OCI-M1 (cell line): ENCODE results near the gene OVOL3.

Source experiments
- DNase-seq: peaks from one replicate; lab custom pipeline; 2025; lab: John Stamatoyannopoulos, UW

OVOL3 gene

DNA sequence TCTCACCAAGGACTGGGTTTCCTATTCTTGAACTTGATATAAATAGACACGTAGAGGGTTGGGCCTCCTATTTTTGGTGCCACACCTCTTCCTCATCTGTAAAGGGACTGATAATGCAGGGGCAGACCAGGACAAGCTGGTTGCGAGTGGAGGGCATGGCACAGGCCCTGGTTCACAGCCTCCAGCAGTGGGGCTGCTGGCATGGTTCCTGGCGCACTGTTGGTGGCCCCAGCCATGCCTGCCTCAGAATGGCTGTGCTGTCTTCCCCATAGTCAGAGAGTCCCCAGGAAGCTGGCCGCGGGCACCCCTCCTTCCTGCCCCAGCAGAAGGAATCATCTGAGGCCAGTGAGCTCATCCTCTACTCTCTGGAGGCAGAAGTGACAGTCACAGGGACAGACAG is 10.5 kb upstream of the OVOL3 start:
- no peak for DNase-seq

- no peak for DNase-seq
Measured at GRCh38 chr19:36101550-36102327, 9.2 kb upstream of the OVOL3 start.

- no peak for DNase-seq
Measured at GRCh38 chr19:36103040-36103626, 7.8 kb upstream of the OVOL3 start.

- peak; percentile 5 for DNase-seq
Measured at GRCh38 chr19:36103842-36104552, 6.9 kb upstream of the OVOL3 start.

DNA sequence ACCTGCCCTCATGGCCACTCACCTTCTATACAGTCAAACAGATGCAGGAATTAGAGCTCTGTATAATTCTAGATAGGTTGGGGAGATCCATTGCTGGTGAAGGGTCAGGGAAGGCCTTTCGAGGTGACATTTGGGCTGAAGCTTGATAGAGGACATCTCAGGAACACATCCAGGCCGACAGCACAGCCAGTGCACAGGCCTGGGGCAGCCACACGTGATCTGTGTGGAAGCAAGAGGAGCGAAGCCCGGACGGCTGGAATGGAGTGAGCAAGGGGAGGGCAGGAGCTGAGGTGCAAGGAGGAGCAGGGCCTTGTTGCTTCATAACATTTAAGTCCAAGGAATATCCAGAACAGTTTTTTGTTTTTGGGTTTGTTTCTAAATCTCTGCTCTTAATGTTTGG is 4.5 kb upstream of the OVOL3 start:
- DNase-seq, result no peak

DNA sequence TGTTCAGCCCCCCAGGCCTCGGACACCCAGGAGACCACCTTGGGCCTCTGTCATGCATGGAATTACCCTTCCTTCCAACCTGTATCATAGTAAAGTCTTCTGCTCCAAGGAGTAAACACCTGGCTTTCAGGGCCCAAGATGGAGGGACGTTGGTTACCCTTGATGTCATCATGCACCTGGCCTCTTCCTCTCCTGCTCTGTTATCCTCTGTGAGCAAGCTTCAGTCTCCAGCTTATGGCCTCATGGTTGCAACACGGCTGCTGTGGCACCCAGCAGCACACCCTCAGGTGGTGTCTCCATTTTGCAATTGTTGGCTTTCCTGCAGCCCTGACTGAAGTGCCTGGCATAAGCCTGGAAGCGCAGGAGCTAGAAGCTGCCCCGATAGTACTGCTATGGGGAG is 4.0 kb upstream of the OVOL3 start:
- DNase-seq, result no peak

- DNase-seq, result no peak
Measured at GRCh38 chr19:36108684-36109083, 2.3 kb upstream of the OVOL3 start.

GRCh38 chr19:36111200-36111539 is 227 bp downstream of the OVOL3 start:
- DNase-seq, result no peak

GRCh38 chr19:36112678-36113077 is 1.7 kb downstream of the OVOL3 start:
- DNase-seq, result no peak

GRCh38 chr19:36113425-36113824 is 2.5 kb downstream of the OVOL3 start:
- DNase-seq, result no peak

DNA sequence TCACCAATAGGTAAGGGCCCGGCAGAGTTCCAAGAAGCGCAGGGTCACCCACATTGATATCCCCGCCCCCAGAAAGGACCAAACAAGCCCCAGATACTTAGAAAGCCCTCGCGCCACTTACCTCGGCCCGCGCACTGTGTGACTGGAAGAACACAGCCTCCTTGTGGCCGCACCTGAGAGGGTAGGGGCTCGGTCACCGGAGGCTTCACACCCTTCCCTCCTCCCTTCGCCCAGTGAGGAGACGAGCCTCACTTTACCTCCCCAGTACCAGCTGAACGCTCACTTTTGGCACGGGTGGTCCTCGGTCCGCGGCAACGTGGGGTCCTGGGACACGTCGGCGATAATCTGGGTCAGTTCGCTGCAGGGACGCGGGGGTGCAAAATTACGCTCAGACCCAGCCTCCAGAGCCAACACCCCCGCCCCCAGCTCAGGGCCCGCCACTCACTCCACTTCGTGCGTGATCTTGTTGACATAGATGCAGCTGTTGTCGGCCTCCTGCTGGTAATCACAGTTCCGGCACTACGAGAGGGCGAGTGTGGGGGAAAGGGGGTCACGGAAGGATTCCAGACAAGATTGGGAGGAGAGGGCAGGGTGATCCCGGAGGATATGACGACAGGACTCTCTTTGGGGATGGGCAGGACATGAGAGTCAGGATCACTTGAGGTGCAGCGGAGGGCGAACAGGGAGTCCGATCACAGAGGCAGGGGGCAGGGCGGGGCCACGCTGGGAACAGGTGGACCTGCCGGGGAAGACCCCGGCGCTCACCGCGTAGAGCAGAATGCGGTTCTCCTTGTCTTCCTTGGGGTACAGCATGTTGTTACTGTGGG is 3.2 kb downstream of the OVOL3 start:
- DNase-seq, result no peak

DNA sequence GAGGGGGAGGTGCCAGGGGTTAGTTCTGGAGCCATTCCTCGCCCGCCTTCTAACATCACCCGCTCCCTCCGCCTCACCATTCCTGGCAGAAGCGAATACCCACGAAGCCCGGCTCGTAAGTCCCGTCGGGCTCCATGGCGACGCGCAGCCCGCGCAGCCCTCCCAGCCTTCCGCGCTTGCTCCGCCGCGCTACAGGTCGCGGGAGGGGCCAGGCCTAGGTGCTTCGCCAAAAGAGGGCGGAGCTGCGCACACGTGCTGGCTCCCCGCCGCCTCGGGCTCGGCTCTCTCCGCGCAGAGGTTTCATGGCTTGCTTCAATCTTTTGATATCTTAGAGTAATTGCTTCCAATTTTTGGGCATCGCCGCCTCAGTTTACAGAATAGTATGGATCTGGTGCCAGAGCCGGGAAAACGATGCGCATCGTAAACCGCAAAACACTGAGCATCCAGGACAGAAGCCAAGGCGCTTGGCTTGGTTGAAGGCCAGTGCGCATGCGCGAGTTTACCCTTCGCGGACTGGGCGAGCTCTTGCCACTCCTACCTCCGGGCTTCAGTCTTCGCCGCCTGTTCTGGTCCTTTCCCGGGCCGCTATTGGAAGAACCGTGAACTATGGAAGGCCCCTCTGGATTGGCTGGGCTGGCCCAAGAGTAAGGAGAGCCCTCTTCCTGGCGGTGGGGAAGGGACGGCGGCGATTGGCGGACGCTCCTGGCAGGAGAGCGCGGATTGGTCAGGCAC is 3.9 kb downstream of the OVOL3 start, which contains the start of gene POLR2I:
Gene POLR2I (minus strand): TSS at position 155 of the 732 bp plus-strand sequence. CDS start 19 bp downstream, at position 136.
- DNase-seq, result peak; percentile 100

DNA sequence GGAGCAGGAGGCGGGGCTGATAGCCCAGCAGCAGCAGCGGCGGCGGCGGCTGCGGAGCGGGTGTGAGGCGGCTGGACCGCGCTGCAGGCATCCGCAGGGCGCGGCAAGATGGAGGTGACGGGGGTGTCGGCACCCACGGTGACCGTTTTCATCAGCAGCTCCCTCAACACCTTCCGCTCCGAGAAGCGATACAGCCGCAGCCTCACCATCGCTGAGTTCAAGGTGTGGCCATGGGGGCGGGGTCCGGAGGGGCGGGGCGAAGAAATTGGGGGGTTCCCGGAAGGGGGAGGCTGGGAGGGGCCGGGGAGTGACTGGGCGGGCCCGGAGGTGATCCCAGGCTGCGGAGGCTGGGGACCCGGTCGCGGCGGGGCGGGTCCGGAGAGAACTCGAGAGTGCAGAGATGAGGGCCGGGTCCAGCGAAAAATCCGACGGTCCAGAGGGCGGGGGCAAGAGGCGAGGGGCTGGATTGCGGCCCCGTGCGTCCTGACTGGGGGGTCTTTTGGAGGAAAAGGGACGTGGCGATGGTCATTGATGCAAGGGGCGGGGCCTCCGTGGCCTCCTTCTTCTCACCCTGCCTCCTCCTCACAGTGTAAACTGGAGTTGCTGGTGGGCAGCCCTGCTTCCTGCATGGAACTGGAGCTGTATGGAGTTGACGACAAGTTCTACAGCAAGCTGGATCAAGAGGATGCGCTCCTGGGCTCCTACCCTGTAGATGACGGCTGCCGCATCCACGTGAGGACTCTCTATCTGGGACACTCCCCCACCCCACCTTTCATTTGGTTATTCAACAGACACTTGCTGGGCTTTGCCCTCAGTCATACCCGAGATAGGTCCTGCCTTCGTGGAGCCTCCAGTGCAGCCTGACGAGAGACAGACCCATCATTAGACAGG is 4.8 kb downstream of the OVOL3 start, which contains the start of gene TBCB:
Gene TBCB (plus strand): TSS at position 16 of the 891 bp plus-strand sequence. CDS start 93 bp downstream, at position 109.
- DNase-seq, result no peak

- no peak for DNase-seq
Measured at GRCh38 chr19:36116344-36116637, 5.3 kb downstream of the OVOL3 start.

DNA sequence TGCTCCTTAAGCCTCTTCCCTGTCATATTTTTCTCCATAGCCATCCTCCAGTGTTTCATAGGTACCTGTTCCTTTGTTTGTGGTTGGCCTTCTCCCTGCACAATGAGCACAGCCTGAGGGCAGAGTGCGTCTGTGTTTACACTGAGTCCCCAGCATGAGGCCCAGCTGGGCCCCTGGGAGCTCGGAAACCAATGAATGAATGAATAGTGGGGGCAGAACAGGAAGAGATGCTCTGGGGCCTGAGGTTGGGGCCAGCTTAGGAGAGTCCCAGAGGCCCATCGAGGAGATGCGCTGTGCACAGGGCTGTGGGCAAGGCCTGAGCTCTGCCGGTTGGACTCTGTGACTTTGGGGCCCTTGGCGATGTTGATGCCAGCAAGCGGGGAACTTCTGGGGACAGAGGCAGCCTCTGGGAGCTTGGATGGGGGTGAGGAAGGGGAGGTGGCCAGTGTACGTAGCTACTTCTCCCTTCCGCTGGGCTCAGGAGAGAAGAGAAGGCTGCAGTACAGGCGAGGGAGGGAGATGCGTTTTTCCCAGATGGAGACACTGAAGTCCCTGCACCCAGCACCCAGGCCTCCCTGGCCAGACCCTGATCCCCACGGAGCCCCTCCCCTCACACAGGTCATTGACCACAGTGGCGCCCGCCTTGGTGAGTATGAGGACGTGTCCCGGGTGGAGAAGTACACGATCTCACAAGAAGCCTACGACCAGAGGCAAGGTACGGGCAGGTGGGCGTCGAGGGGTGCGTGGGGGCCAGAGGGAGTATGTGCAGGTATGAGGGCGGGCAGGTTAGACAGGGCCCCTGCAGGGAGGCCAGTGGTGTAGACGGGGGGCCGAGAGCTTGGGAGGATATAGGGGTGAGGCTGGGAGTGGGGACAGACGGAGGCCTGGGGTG is 9.4 kb downstream of the OVOL3 start:
- no peak for DNase-seq

GRCh38 chr19:36120984-36121358 is 10.0 kb downstream of the OVOL3 start:
- no peak for DNase-seq

DNA sequence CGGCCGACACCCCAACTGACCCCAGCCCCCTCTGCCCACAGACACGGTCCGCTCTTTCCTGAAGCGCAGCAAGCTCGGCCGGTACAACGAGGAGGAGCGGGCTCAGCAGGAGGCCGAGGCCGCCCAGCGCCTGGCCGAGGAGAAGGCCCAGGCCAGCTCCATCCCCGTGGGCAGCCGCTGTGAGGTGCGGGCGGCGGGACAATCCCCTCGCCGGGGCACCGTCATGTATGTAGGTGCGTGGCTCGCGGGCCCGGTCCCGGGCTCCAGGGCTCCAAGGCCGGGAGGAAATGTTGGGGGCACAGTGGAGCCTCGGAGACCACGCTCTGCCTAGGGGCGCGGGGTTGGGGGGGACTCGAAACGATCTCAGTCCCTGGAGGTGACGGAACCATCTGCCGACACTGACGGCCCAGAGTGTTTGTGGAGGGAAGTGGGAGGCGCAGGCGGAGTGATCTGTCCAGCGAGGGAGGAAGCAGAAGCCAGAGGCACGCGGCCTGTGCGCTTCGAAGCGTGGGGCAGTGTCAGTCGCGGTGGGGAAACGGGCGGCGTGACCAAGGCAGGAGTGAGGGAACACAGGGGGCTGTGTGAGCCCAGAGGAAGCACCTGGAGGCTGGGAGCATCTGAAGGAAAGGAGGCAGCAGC is 10.7 kb downstream of the OVOL3 start:
- no peak for DNase-seq

DNA sequence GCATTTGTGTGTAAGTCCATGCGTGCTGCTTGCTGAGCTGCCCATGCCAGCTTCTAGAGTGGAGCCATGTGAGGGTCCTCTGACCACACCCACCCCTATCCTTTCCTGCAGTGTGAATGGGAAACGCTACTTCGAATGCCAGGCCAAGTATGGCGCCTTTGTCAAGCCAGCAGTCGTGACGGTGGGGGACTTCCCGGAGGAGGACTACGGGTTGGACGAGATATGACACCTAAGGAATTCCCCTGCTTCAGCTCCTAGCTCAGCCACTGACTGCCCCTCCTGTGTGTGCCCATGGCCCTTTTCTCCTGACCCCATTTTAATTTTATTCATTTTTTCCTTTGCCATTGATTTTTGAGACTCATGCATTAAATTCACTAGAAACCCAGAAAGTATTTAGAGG is 14.6 kb downstream of the OVOL3 start:
- no peak for DNase-seq

GRCh38 chr19:36128392-36128736 is 17.4 kb downstream of the OVOL3 start:
- DNase-seq, result no peak
